Thyroid gland (tissue), 4 donors: ENCODE data around the gene HIPK3. TPM values are rescaled to one million over a fixed set of nuclear protein-coding genes. Genes with fewer than 3 reads are reported as not detected.

Source experiments
- DNase-seq, 2 donors: peaks; one replicate each; pipeline ENCODE4 v3.0.0-alpha.2; 2019
- H3K27ac ChIP-seq, 3 donors: fragments of 200-600 bp; sonication (generic); 1 replicate in 2 of 3; 2 replicates in 1 of 3; pipeline ENCODE4 v1.5.1; 2016 to 2019; ENCODE audit warnings: mild to moderate bottlenecking in 1 of 3, moderate library complexity in 1 of 3
- H3K27me3 ChIP-seq: fragments of 200-600 bp; sonication (generic); one replicate; pipeline ENCODE4 v1.5.1; 2019
- H3K36me3 ChIP-seq, 2 donors: fragments of 200-600 bp; sonication (generic); one replicate each; pipeline ENCODE4 v1.5.1; 2016 to 2019
- H3K4me1 ChIP-seq, 2 donors: fragments of 200-600 bp; sonication (generic); one replicate each; pipeline ENCODE4 v1.5.1; 2017 to 2019
- H3K4me3 ChIP-seq, 3 donors: fragments of 200-600 bp; sonication (generic); replicated peaks in 1 of 3; 1 replicate in 2 of 3; 2 replicates in 1 of 3; pipeline ENCODE4 v1.5.1; 2016; ENCODE audit warnings: mild to moderate bottlenecking in 1 of 3
- H3K9me3 ChIP-seq: fragments of 200-600 bp; sonication (generic); one replicate; pipeline ENCODE4 v1.5.1; 2017
- CTCF ChIP-seq, 6 experiments: fragments of 200-600 bp in 3 of 6; fragments of 450-650 bp in 3 of 6; sonication (generic) in 3 of 6; IDR thresholded peaks; one replicate each; pipeline ENCODE4 v1.5.1; 2016 to 2019; ENCODE audit warnings: antibody characterized with exemption in 6 of 6, mild to moderate bottlenecking in 2 of 6, inconsistent platforms in 1 of 6, moderate library complexity in 1 of 6
- POLR2A ChIP-seq, 2 donors: fragments of 450-650 bp; IDR thresholded peaks; one replicate each; pipeline ENCODE4 v1.6.1; 2017; ENCODE audit warnings: antibody characterized with exemption in 2 of 2, mild to moderate bottlenecking in 2 of 2, moderate library complexity in 1 of 2
- WGBS, 2 donors: methylation state at CpG; one replicate each; pipeline ENCODE4 v1.1.5; 2017; 5-methylcytosine and 5-hydroxymethylcytosine counted together
- intact Hi-C: fragments of 100-400 bp; cut with DNase I; formaldehyde crosslinking; loops from one replicate; pipeline ENCODE4 v1.15.1; 2023
- total RNA-seq, 4 donors: library from RNA; depleted of rRNA; stranded (reverse); fragments of >200 nt; gene quantifications; one replicate each; pipeline ENCODE4 v1.2.3, GENCODE V29; 2016

The HIPK3 gene
- total RNA-seq, 4 donors from 2014 or later: 156 to 377 (median 216) TPM

DNA sequence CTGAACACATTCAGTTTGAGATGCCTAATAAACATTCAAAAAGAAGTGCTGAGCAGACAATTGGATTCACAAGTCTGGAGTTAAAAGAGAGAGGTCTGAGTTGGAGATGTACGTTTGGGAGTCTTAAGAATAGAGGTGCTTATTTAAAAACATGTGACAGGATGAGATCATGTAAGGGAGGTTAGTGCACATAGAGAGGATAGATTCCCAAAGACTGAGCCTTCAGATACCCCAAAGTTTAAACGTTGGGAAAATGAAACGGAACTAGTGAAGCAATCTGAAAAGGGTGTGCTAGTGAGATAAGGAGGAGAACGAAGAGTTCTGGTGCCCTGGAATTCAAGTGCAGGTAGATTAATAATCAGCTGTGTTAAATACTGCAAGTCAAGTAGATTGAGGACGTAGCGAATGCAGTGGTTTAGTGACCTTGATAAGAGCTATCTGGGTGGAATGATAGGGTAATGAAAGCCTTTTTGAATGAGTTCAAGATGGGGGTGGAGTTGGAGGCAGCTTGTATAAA, 63.7 kb downstream of the HIPK3 start:
- DNase-seq: no peak
- no peak overlapping the region for H3K27ac ChIP-seq
- H3K4me1 ChIP-seq: peaks cover 25 to 69% of the 10 kb centered on the region in 2 donors
- no peak overlapping the region for H3K4me3 ChIP-seq
- H3K36me3 ChIP-seq: no peaks in the 10 kb centered on the region
- TF ChIP-seq CTCF (IDR thresholded peaks at IDR 0.05) (no peak), POLR2A (IDR thresholded peaks at IDR 0.05) (no peak)
- no peaks in the 10 kb centered on the region for H3K9me3 ChIP-seq
- intact Hi-C loops: no loop called here
- no peaks in the 10 kb centered on the region for H3K27me3 ChIP-seq
- 54 to 57% methylated on average over 6 of the region's 6 CpGs for WGBS, 2 donors

GRCh38 chr11:33321422-33321821, 64.2 kb downstream of the HIPK3 start:
- Histone ChIP-seq H3K27ac (no peak overlapping the region), H3K36me3 (no peaks in the 10 kb centered on the region), H3K9me3 (no peaks in the 10 kb centered on the region), H3K27me3 (no peaks in the 10 kb centered on the region), H3K4me1 (peaks cover 21 to 68% of the 10 kb centered on the region in 2 donors), H3K4me3 (no peak overlapping the region)
- intact Hi-C loops: no loop called here
- DNase-seq: no peak
- TF ChIP-seq CTCF (IDR thresholded peaks at IDR 0.05) (no peak), POLR2A (IDR thresholded peaks at IDR 0.05) (no peak)

DNA sequence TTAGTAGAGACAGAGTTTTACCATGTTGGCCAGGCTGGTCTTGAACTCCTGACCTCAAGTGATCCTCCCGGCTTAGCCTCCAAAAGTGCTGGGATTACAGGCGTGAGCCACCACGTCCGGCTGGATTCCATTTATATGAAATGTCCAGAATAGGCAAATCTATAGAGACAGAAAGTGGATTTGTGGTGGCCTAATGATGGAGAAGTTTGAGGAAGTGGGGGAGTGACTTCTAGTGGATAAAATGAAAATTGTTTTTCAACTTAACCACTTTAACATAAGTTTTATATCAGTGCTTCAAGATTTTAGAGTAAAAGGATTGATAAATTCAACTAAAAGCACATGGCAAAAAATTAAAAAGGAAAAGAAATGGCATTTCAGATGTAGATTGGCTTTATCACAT, 66.2 kb downstream of the HIPK3 start:
- intact Hi-C loops: no loop called here
- H3K36me3 ChIP-seq: no peaks in the 10 kb centered on the region
- no peak overlapping the region for H3K27ac ChIP-seq
- no peak overlapping the region for H3K4me3 ChIP-seq
- 93 to 97% methylated on average over 4 of the region's 4 CpGs for WGBS, 2 donors
- no peaks in the 10 kb centered on the region for H3K27me3 ChIP-seq
- H3K9me3 ChIP-seq: no peaks in the 10 kb centered on the region
- no peak for DNase-seq
- H3K4me1 ChIP-seq: peaks cover 15 to 48% of the 10 kb centered on the region in 2 donors
- TF ChIP-seq POLR2A (IDR thresholded peaks at IDR 0.05) (no peak), CTCF (IDR thresholded peaks at IDR 0.05) (no peak)

- no peak for TF ChIP-seq POLR2A (IDR thresholded peaks at IDR 0.05)
- TF ChIP-seq CTCF (IDR thresholded peaks at IDR 0.05): no peak
Observed at GRCh38 chr11:33324302-33324985, 67.3 kb downstream of the HIPK3 start.

GRCh38 chr11:33325451-33325850, 68.3 kb downstream of the HIPK3 start:
- WGBS, 2 donors: 90 to 94% methylated on average over 5 of the region's 5 CpGs
- no peak for TF ChIP-seq CTCF (IDR thresholded peaks at IDR 0.05)
- no peak for TF ChIP-seq POLR2A (IDR thresholded peaks at IDR 0.05)
- DNase-seq: no peak
- H3K4me3 ChIP-seq: no peak overlapping the region
- no peak overlapping the region for H3K27ac ChIP-seq
- H3K36me3 ChIP-seq: no peaks in the 10 kb centered on the region
- no peaks in the 10 kb centered on the region for H3K9me3 ChIP-seq
- H3K4me1 ChIP-seq: peaks cover 14 to 35% of the 10 kb centered on the region in 2 donors
- H3K27me3 ChIP-seq: no peaks in the 10 kb centered on the region
- intact Hi-C loops: no loop called here

More at GRCh38 chr11:33324302-33324985, 67.3 kb downstream of the HIPK3 start:
- no peak overlapping the region for H3K27ac ChIP-seq
- 85 to 95% methylated on average over 4 of the region's 4 CpGs for WGBS, 2 donors
- no peaks in the 10 kb centered on the region for H3K27me3 ChIP-seq
- intact Hi-C loops: no loop called here
- no peak for DNase-seq
- H3K36me3 ChIP-seq: no peaks in the 10 kb centered on the region
- H3K9me3 ChIP-seq: no peaks in the 10 kb centered on the region
- H3K4me1 ChIP-seq: peaks cover 15 to 42% of the 10 kb centered on the region in 2 donors
- no peak overlapping the region for H3K4me3 ChIP-seq
